Measurements from ENCODE around the gene PLOD2. TPM values are rescaled to one million over a fixed set of nuclear protein-coding genes. Genes with fewer than 3 reads are reported as not detected.

PLOD2 gene
- total RNA-seq, 1 experiment from 2014 or later: 158 TPM

DNA sequence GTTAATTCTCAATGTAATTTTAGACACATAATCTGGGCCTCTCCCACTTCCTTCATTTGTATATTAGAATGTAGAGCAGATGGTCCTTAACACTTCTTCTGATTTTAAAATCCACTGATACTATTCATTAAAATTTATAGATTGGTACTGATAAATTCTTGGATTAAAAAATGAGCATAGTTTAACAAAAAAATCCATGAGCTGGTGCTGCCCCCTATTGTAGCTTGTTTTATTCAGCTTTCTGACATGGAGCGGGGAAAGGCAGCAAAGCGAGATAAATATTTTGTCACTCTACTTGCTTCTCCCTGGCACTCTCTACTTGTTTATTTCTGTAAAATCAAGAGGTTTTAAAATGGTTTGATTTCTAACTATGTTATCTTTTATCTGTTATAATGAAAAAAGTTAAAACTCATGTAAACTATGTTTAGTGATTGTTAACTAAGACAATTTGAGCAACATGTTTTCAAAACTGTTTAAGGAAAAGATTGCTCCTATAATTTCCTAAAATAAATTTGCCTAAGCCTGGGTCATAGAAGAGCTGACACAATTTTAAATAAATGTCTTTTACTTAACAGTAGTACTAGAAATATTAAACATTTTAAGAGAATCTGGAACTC, 26.5 kb upstream of the PLOD2 start:
- CTCF ChIA-PET: interaction anchor here (0.5 to 1.4 kb wide), 5 partner anchors 19 to 410 kb away, joined by 3 to 9 read pairs (median 4); no protein-coding TSS in a partner anchor
- Histone ChIP-seq H3K4me3 (ENCODE audit: low read depth in 2 of 2, low read length in 2 of 2) (no peak overlapping the region), H3K36me3 (ENCODE audit: control insufficient read depth, insufficient read depth, low read length) (no peaks in the 10 kb centered on the region), H3K27me3 (ENCODE audit: control insufficient read depth, insufficient read depth, low read length) (no peaks in the 10 kb centered on the region), H3K9me3 (ENCODE audit: control insufficient read depth, insufficient read depth, low read depth, low read length) (no peaks in the 10 kb centered on the region), H3K27ac (ENCODE audit: low read length) (peak overlapping the region; percentile 23; the same call in 1 of the 2 replicates), H3K4me1 (ENCODE audit: control insufficient read depth, insufficient read depth, low read length) (peaks cover 13% of the 10 kb centered on the region)
- in situ Hi-C loops (cut with HindIII; ENCODE audit: low pct_unique_long_range_greater_than_20kb, low sequenced_read_pairs): no loop called here
- TF ChIP-seq SIN3A (IDR thresholded peaks at IDR 0.05; ENCODE audit: borderline replicate concordance, insufficient read depth, low read depth, low read length): no peak
- TF ChIP-seq, protein P1, sequence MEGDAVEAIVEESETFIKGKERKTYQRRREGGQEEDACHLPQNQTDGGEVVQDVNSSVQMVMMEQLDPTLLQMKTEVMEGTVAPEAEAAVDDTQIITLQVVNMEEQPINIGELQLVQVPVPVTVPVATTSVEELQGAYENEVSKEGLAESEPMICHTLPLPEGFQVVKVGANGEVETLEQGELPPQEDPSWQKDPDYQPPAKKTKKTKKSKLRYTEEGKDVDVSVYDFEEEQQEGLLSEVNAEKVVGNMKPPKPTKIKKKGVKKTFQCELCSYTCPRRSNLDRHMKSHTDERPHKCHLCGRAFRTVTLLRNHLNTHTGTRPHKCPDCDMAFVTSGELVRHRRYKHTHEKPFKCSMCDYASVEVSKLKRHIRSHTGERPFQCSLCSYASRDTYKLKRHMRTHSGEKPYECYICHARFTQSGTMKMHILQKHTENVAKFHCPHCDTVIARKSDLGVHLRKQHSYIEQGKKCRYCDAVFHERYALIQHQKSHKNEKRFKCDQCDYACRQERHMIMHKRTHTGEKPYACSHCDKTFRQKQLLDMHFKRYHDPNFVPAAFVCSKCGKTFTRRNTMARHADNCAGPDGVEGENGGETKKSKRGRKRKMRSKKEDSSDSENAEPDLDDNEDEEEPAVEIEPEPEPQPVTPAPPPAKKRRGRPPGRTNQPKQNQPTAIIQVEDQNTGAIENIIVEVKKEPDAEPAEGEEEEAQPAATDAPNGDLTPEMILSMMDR (IDR thresholded peaks at IDR 0.05): peak; percentile 78; the same call in 1 of the 2 replicates
- no TSS peak for BruUV-seq (replicated peaks)
- ATAC-seq (peak; percentile 65; the same call in 1 of the 2 replicates), DNase-seq (ENCODE audit: low read depth, low spot score) (no peak)
- intact Hi-C loops (cut with micrococcal nuclease; ENCODE audit: unreplicated experiment): loop anchor here (1.0 to 10.0 kb wide), 2 partner anchors 122 to 403 kb away; no protein-coding TSS in a partner anchor
- POLR2A ChIA-PET: no interaction called here

DNA sequence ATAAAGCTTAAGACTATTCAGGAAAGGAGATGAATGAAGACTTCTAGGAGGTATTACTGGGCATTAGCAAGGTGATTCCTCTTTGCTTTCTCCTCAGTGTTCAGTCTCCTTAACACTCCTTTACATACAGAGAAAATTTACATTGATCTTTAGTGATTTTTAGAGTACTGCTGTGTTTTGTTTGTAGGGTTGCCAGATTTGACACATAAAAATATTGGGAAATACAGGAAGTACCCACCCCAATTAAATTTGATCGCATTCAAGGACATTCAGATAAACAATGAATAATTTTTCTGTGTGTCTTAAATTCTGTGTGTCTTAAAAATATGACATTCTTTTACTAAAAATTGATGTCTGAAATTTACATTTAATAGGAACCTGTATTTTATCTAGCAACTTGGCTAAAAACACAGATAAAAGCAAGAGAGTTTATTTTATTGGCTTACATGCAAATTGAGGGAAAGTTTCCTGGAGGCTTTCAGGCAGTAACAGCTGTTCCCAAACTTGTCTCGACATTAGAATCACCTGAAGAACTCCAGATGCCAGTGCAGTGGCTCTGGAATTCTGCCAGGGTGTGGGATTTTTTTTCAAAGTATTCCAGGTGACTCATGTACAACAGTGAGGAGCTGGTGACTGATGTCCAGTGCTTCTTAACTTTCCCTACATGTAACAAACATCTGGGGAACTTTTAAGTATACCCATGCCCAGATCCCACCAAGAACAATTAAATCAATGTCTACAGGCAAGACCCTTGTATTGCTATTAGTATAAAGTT, 23.4 kb upstream of the PLOD2 start:
- CTCF ChIA-PET: interaction anchor here (0.6 to 1.8 kb wide), 2 partner anchors 34 to 119 kb away, joined by 3 to 10 read pairs; no protein-coding TSS in a partner anchor
- Histone ChIP-seq H3K4me1 (ENCODE audit: control insufficient read depth, insufficient read depth, low read length) (peaks cover 13% of the 10 kb centered on the region), H3K4me3 (ENCODE audit: low read depth in 2 of 2, low read length in 2 of 2) (no peak overlapping the region), H3K27ac (ENCODE audit: low read length) (peak overlapping the region; percentile 39; the same call in 1 of the 2 replicates), H3K36me3 (ENCODE audit: control insufficient read depth, insufficient read depth, low read length) (no peaks in the 10 kb centered on the region), H3K9me3 (ENCODE audit: control insufficient read depth, insufficient read depth, low read depth, low read length) (no peaks in the 10 kb centered on the region), H3K27me3 (ENCODE audit: control insufficient read depth, insufficient read depth, low read length) (no peaks in the 10 kb centered on the region)
- in situ Hi-C loops (cut with HindIII; ENCODE audit: low pct_unique_long_range_greater_than_20kb, low sequenced_read_pairs): no loop called here
- TF ChIP-seq POLR2AphosphoS5 (IDR thresholded peaks at IDR 0.05; ENCODE audit: low read depth, low read length) (no peak), SIN3A (IDR thresholded peaks at IDR 0.05; ENCODE audit: borderline replicate concordance, insufficient read depth, low read depth, low read length) (no peak), TCF7L2 (IDR thresholded peaks at IDR 0.05; ENCODE audit: low read depth, low read length) (no peak)
- TF ChIP-seq, protein P1 (IDR thresholded peaks at IDR 0.05): no peak
- TF ChIP-seq, protein P2, sequence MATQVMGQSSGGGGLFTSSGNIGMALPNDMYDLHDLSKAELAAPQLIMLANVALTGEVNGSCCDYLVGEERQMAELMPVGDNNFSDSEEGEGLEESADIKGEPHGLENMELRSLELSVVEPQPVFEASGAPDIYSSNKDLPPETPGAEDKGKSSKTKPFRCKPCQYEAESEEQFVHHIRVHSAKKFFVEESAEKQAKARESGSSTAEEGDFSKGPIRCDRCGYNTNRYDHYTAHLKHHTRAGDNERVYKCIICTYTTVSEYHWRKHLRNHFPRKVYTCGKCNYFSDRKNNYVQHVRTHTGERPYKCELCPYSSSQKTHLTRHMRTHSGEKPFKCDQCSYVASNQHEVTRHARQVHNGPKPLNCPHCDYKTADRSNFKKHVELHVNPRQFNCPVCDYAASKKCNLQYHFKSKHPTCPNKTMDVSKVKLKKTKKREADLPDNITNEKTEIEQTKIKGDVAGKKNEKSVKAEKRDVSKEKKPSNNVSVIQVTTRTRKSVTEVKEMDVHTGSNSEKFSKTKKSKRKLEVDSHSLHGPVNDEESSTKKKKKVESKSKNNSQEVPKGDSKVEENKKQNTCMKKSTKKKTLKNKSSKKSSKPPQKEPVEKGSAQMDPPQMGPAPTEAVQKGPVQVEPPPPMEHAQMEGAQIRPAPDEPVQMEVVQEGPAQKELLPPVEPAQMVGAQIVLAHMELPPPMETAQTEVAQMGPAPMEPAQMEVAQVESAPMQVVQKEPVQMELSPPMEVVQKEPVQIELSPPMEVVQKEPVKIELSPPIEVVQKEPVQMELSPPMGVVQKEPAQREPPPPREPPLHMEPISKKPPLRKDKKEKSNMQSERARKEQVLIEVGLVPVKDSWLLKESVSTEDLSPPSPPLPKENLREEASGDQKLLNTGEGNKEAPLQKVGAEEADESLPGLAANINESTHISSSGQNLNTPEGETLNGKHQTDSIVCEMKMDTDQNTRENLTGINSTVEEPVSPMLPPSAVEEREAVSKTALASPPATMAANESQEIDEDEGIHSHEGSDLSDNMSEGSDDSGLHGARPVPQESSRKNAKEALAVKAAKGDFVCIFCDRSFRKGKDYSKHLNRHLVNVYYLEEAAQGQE (IDR thresholded peaks at IDR 0.05; ENCODE audit: insufficient read depth in 1 of 2, low read depth in 2 of 2, low read length in 1 of 2): no peak
- DNase-seq (ENCODE audit: low read depth, low spot score) (no peak), ATAC-seq (no peak)
- intact Hi-C loops (cut with micrococcal nuclease; ENCODE audit: unreplicated experiment): loop anchor here (10.0 kb wide), 1 partner anchor 400 kb away; no protein-coding TSS in a partner anchor
- POLR2A ChIA-PET: no interaction called here
- BruUV-seq (replicated peaks): no TSS peak

Data from Panc1 (cell line).